ENCODE measurements around the gene ADAMTS16.

GRCh38 chr5:5235685-5236084, 95.6 kb downstream of the ADAMTS16 start:
- TF ChIP-seq CTCF (IDR thresholded peaks at IDR 0.05), result no peak
- no peak for TF ChIP-seq POLR2A (IDR thresholded peaks at IDR 0.05)
- no peak for TF ChIP-seq POLR2AphosphoS5 (IDR thresholded peaks at IDR 0.05)
